HUES6 (cell line): ENCODE data around the gene PON3.

Experiments
- H3K27ac ChIP-seq: 2 replicates; pipeline ENCODE4 v1.7.0; 2013; ENCODE audit warnings: low read depth, mild to moderate bottlenecking, low read length, inconsistent platforms
- H3K27me3 ChIP-seq: 2 replicates; pipeline ENCODE4 v1.6.1; 2013; ENCODE audit warnings: low read length; ENCODE audit not compliant: control insufficient read depth, insufficient read depth
- H3K36me3 ChIP-seq: 2 replicates; pipeline ENCODE4 v1.6.1; 2013; ENCODE audit warnings: low read length; ENCODE audit not compliant: control insufficient read depth, insufficient read depth
- H3K4me1 ChIP-seq: 2 replicates; pipeline ENCODE4 v1.6.1; 2013; ENCODE audit warnings: low read length; ENCODE audit not compliant: control insufficient read depth, insufficient read depth
- H3K4me3 ChIP-seq: 2 replicates; pipeline ENCODE4 v1.5.1; 2013; ENCODE audit warnings: low read depth, low read length
- H3K9ac ChIP-seq: one replicate; pipeline ENCODE4 v1.6.1; 2013; ENCODE audit warnings: mild to moderate bottlenecking, low read length
- H3K9me3 ChIP-seq: 2 replicates; pipeline ENCODE4 v1.6.1; 2013; ENCODE audit warnings: low read depth, low read length; ENCODE audit not compliant: control insufficient read depth, insufficient read depth

PON3 gene

DNA sequence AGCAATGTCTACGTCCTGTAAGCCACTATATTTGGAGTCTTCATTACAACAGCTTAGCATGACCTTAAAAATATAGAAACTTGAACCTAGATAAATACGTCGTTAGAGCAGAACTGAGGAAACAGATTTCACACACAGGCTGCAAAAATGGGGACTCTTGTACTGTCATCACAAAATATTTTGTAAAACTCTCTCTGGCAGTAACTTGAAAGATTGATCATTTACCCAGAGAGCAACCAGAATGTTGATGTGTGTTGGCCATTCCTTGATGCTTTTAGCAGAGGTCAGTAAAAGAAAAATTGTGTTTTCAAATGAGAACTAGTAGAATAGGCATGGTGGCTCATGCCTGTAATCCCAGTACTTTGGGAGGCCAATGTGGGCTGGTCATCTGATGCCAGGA, 57.3 kb downstream of the PON3 start:
- no peaks in the 10 kb centered on the region for H3K27me3 ChIP-seq
- no peak overlapping the region for H3K27ac ChIP-seq
- H3K9me3 ChIP-seq = no peaks in the 10 kb centered on the region
- no peak overlapping the region for H3K9ac ChIP-seq
- H3K36me3 ChIP-seq = no peaks in the 10 kb centered on the region
- no peak overlapping the region for H3K4me3 ChIP-seq
- H3K4me1 ChIP-seq = peaks cover 13% of the 10 kb centered on the region

DNA sequence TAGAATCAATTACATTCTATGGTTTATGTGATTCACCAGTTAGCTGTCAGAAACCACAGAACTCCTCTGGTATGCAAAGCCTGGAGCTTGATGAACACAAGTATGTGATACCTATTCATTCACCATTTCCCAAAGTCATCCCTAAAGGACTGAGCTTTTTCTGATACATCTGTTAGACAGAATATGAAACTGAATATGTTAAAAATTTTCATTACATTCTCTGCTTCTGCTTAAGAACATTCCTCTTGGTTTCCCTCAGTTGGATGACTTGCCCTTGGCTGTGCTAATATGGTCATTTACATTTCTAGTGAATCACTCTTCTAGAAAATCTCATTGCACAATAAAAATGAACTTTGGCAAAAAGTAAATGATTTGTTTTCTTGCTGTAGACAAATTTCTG, 61.1 kb downstream of the PON3 start:
- Histone ChIP-seq H3K4me3 (no peak overlapping the region), H3K9me3 (no peaks in the 10 kb centered on the region), H3K36me3 (no peaks in the 10 kb centered on the region), H3K4me1 (no peaks in the 10 kb centered on the region; the same call in 1 of the 2 replicates), H3K9ac (no peak overlapping the region), H3K27me3 (no peaks in the 10 kb centered on the region), H3K27ac (no peak overlapping the region)

DNA sequence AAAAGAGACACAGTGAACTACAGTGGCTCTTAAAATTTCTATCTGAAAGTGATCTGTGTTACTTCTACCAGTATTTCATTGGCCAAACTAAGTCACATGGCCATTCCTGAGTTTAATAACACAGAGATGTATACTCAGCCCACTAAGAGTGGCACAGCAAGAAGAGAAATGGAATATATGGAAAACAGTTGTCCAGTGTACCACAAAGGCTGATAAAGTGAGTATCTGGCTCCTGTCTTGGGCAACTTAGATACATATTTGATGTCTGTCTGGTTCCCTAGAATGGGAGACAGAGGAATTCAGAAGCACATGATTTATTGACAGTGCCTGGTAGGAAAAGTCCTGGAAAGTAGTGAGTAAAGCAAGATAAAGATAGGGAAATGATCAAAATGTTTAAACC, 61.7 kb downstream of the PON3 start:
- no peak overlapping the region for H3K27ac ChIP-seq
- no peak overlapping the region for H3K9ac ChIP-seq
- no peaks in the 10 kb centered on the region for H3K27me3 ChIP-seq
- H3K4me3 ChIP-seq = no peak overlapping the region
- H3K9me3 ChIP-seq = no peaks in the 10 kb centered on the region
- no peaks in the 10 kb centered on the region for H3K36me3 ChIP-seq
- no peaks in the 10 kb centered on the region; the same call in 1 of the 2 replicates for H3K4me1 ChIP-seq

DNA sequence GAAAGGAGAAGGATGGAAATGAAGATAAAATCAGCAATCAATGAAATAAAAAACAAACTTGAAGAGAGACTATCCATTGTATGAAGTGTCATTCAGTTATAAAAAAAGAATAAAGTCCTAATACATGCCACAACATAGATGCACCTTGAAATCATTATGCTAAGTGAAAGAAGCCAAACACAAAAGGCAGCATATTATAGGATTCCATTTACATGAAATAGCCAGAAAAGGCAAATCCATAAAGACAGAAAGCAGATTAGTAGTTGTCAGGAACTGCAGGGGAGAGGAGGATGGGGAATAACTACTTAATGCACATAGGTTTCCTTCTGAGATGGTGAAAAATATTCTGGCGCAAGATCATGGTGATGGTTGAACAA, 65.2 kb downstream of the PON3 start:
- Histone ChIP-seq H3K4me3 (no peak overlapping the region), H3K27ac (no peak overlapping the region), H3K4me1 (no peaks in the 10 kb centered on the region; the same call in 1 of the 2 replicates)

DNA sequence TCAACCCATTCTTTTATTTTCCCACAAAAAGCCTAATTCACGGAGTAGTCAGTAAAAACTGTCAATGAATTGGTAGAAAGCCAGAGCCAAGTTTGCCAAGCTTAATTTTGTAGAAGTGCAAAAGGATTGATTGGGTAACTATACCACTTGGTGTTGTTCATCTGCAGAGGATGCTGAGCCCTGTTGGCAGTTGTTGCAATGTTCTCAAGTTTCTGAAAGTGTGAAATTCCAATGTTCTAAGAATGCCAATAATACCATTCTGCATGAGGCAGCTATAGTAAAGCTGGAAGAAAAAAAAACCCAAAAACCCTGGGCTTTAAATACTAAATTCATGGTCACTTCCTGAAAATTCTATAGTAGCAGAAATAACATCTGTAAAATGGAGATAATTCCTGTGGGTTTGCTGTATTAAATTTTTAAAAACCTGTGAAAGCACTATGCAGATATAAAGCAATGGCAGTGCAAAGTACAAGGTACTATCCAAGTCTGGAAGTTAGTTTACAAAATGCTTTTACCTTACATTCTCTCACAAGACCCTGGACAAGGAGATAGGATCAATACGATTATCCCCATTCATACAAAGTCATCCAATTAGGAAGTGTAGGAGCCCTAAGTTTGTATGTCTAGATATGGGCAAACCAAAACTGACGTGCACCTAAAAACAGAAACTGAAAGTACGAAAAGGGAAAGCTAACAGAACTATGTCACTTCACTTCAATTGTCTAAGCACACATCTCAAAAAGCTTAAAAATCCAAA, 65.8 kb downstream of the PON3 start:
- Histone ChIP-seq H3K27ac (no peak overlapping the region), H3K4me1 (no peaks in the 10 kb centered on the region; the same call in 1 of the 2 replicates), H3K4me3 (no peak overlapping the region), H3K9me3 (no peaks in the 10 kb centered on the region), H3K36me3 (no peaks in the 10 kb centered on the region), H3K9ac (no peak overlapping the region), H3K27me3 (peaks cover under 1% of the 10 kb centered on the region; the same call in 1 of the 2 replicates)

More for the DNA sequence above, 65.2 kb downstream of the PON3 start:
- Histone ChIP-seq H3K9me3 (no peaks in the 10 kb centered on the region), H3K27me3 (no peaks in the 10 kb centered on the region), H3K36me3 (no peaks in the 10 kb centered on the region), H3K9ac (no peak overlapping the region)

DNA sequence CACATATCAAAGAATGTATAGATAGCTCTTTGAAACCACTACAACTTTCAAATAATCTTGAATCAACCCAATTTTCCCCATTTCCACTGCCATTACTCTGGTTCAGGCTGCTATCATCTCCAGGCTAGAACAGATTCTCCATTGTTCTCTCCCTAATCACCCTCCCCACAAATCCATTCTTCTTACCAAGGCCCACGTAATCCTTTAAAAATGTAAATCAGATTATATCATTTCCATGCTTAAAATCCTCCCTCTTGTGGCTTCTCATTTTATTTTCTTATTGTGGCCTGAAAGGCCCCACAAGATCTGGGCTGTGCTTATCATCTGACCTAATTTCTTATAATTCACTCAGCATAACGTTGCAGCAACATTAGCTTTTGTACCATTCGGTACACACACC, 68.8 kb downstream of the PON3 start:
- no peak overlapping the region for H3K27ac ChIP-seq
- no peaks in the 10 kb centered on the region for H3K36me3 ChIP-seq
- no peak overlapping the region for H3K4me3 ChIP-seq

DNA sequence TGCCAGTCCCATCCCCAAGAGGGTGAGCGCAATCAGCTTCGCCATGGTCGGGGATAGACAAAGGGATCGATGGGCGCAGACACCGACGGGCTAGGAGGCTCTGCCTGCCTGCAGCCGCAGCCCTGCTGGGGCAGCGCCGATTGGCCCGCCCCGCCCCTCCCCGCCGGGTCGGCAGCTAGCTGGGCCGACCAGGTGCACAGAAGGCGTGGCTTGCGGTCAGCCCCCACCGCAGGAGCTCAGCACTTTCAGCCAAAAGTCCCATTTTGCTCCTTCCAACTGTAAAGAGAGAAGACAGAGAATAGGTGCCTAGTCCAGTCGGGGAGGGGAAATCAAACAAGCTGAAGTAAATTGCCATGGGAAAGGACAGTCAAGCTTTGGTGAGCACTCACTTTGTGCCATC, 71.7 kb downstream of the PON3 start, which contains the start of gene PON1:
Gene PON1, minus strand, starts transcription at position 102 of the 400 bp plus-strand sequence. Its CDS starts 57 bp downstream, at position 45.
- Histone ChIP-seq H3K4me1 (peaks cover 4% of the 10 kb centered on the region), H3K9me3 (no peaks in the 10 kb centered on the region), H3K27ac (no peak within 1 kb of the TSS), H3K4me3 (peak within 1 kb of the TSS; percentile 43; the same call in 1 of the 2 replicates), H3K9ac (no peak within 1 kb of the TSS), H3K36me3 (no peaks in the 10 kb centered on the region), H3K27me3 (peaks cover 20% of the 10 kb centered on the region; the same call in 1 of the 2 replicates)

More for the DNA sequence above, 68.8 kb downstream of the PON3 start:
- Histone ChIP-seq H3K9ac (no peak overlapping the region), H3K4me1 (peaks cover 4% of the 10 kb centered on the region), H3K9me3 (no peaks in the 10 kb centered on the region), H3K27me3 (peaks cover 20% of the 10 kb centered on the region; the same call in 1 of the 2 replicates)

DNA sequence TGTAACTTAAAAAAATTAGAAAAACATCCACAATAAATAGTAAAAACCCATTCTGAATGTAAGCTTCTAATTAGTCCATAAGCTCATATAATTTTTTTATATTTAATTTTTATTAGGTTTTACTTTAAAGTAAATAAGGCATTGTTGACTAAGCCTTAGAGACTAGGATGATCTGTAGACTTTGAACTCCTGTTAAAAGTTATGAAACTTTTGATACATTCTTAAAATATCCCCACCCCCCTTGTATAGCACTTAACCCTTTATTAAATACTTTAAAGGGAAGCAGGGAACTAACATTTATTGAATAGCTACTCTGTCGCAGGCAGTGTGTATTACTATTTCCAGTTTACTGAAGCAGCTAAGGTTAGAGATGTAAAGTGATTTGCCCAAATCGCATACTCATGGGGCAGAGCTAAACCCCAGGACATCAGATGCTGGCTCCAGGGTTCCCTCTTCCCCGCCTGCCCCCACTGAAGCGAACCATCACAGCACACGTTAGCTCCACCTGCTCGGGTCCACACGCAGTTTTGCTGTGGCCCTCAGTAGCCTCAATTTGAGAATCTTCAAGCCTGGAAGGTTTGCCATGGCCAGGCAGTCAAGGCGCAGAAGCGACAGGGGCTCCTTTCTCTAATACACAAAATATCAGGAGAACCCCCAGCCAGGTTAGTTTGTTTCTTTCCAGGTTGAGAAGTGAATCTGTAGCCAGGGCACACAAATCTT, 72.6 kb downstream of the PON3 start:
- no peaks in the 10 kb centered on the region for H3K9me3 ChIP-seq
- peaks cover 20% of the 10 kb centered on the region; the same call in 1 of the 2 replicates for H3K27me3 ChIP-seq
- H3K9ac ChIP-seq = no peak overlapping the region
- no peak overlapping the region for H3K27ac ChIP-seq
- H3K36me3 ChIP-seq = no peaks in the 10 kb centered on the region
- peaks cover 4% of the 10 kb centered on the region for H3K4me1 ChIP-seq
- no peak overlapping the region for H3K4me3 ChIP-seq

DNA sequence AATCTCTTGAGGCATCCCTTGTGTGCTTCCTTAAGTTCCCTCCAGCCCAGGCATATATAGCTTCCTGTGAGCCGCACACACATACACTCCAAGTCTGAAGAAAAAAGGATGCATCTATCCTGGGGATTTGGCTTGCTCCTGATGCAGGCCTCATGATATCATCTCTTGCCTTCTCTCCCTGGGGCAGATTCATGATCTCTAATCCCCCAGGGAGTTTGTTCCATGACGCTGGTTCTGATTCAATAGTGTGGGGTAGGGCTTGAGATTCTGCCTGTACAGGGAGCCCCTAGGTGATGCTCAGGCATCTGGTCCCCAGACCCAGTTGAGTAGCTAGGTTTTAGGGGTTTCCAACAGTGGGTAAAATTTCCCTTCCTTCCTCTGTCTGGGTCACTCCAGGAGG, 73.3 kb downstream of the PON3 start:
- H3K9ac ChIP-seq = no peak overlapping the region
- peaks cover 20% of the 10 kb centered on the region; the same call in 1 of the 2 replicates for H3K27me3 ChIP-seq
- no peak overlapping the region for H3K27ac ChIP-seq
- peaks cover 4% of the 10 kb centered on the region for H3K4me1 ChIP-seq
- no peaks in the 10 kb centered on the region for H3K36me3 ChIP-seq
- no peaks in the 10 kb centered on the region for H3K9me3 ChIP-seq
- H3K4me3 ChIP-seq = no peak overlapping the region

DNA sequence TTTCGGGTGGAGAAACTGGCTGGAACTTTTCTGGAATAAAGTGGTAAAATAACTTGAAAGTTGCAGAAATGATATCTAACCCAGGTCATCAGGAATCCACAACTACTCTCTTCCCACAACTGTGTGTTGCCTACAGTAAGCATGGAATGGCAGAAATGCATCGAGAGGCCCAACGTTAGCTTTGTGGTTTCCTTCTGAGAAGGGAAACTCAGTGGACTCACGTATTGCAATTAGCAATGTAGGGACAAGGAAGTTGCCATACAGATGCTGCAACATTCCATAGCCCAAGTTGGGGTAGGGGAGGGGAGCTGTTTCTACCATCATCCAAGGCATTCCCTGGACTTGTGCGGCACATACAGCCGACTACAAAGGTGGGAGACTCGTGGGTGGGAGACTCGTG, 73.8 kb downstream of the PON3 start:
- Histone ChIP-seq H3K36me3 (no peaks in the 10 kb centered on the region), H3K9me3 (no peaks in the 10 kb centered on the region), H3K4me1 (peaks cover 4% of the 10 kb centered on the region), H3K27ac (no peak overlapping the region), H3K9ac (no peak overlapping the region), H3K4me3 (no peak overlapping the region), H3K27me3 (peaks cover 20% of the 10 kb centered on the region; the same call in 1 of the 2 replicates)

DNA sequence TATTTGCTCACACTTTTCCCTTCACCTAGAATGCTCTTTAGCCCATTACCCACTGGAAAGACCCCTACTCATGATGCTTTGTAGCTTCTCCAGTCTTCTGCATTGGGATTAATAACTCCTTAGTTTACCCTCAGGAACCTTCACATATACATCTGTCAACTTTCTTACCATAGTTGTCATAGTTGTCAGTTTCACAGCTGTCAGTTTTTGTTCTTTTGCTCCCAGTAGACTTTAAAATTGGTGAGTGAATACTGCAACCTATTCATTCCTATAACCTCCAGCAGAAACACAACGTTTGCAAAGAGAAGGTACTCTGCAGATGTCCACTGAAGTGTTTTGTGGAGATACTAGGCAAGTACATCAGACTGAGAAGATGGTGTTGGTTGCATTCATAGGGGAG, 74.5 kb downstream of the PON3 start:
- no peak overlapping the region for H3K9ac ChIP-seq
- H3K4me1 ChIP-seq = peaks cover 4% of the 10 kb centered on the region
- no peak overlapping the region for H3K4me3 ChIP-seq
- H3K27ac ChIP-seq = no peak overlapping the region
- no peaks in the 10 kb centered on the region for H3K36me3 ChIP-seq
- H3K9me3 ChIP-seq = no peaks in the 10 kb centered on the region
- H3K27me3 ChIP-seq = peaks cover 20% of the 10 kb centered on the region; the same call in 1 of the 2 replicates
